WTC11 (cell line): ENCODE measurements around the gene MYCBPAP. TPM values are rescaled to one million over a fixed set of nuclear protein-coding genes. Genes with fewer than 3 reads are reported as not detected.

Experiments
- ATAC-seq: fragments of 200-7000 bp; cut with Tn5 transposase; 2 replicates; pipeline ENCODE4 v1.10.0; 2021; ENCODE audit warnings: mild to moderate bottlenecking, moderate library complexity
- CTCF ChIA-PET: fragments of 300-600 bp; sonication (Branson Sonifier 250); formaldehyde crosslinking; loops from one replicate; lab custom pipeline; 2021; ENCODE audit warnings: antibody characterized with exemption; lab: Charles Lee
- POLR2A ChIA-PET: fragments of 350-600 bp; sonication (Branson Sonifier 250); formaldehyde crosslinking; loops from one replicate; lab custom pipeline; 2021; ENCODE audit warnings: antibody characterized with exemption; lab: Charles Lee
- DNase-seq: peaks from one replicate; pipeline ENCODE4 v3.0.0; 2021; ENCODE audit warnings: low spot score
- H3K27ac Mint-ChIP-seq: 2 replicates; pipeline ENCODE4 v1.8.0; 2021; ENCODE audit warnings: mixed read lengths
- H3K27me3 Mint-ChIP-seq: 2 replicates; pipeline ENCODE4 v1.8.0; 2021; ENCODE audit warnings: low read depth, mild to moderate bottlenecking, moderate library complexity, mixed read lengths
- H3K36me3 Mint-ChIP-seq: 2 replicates; pipeline ENCODE4 v1.8.0; 2021; ENCODE audit warnings: mixed read lengths
- H3K4me1 Mint-ChIP-seq: 2 replicates; pipeline ENCODE4 v1.8.0; 2022; ENCODE audit warnings: mixed read lengths
- H3K4me3 Mint-ChIP-seq: 2 replicates; pipeline ENCODE4 v1.8.0; 2021; ENCODE audit warnings: mild to moderate bottlenecking, moderate library complexity, mixed read lengths
- H3K9me3 Mint-ChIP-seq: 2 replicates; pipeline ENCODE4 v1.8.0; 2021; ENCODE audit warnings: mixed read lengths
- ATF1 ChIP-seq: sonication (generic); formaldehyde crosslinking; IDR thresholded peaks from 2 replicates; pipeline ENCODE4 v1.8.1; 2023; ENCODE audit warnings: mild to moderate bottlenecking, moderate library complexity, missing genetic modification reagents
- ELF4 ChIP-seq: sonication (generic); formaldehyde crosslinking; IDR thresholded peaks from 2 replicates; pipeline ENCODE4 v1.8.1; 2022; ENCODE audit warnings: low read depth, mild to moderate bottlenecking, moderate library complexity, missing genetic modification reagents
- FOXJ3 ChIP-seq: sonication (generic); formaldehyde crosslinking; IDR thresholded peaks from 2 replicates; pipeline ENCODE4 v1.9.0; 2021; ENCODE audit warnings: missing genetic modification reagents, mild to moderate bottlenecking, borderline replicate concordance
- FOXK1 ChIP-seq: sonication (generic); formaldehyde crosslinking; IDR thresholded peaks from 2 replicates; pipeline ENCODE4 v1.8.0; 2022; ENCODE audit warnings: mild to moderate bottlenecking, moderate library complexity, missing genetic modification reagents
- FOXP1 ChIP-seq: sonication (generic); formaldehyde crosslinking; IDR thresholded peaks from 2 replicates; pipeline ENCODE4 v1.8.0; 2022; ENCODE audit warnings: missing genetic modification reagents, mild to moderate bottlenecking, moderate library complexity, borderline replicate concordance
- HMGA2 ChIP-seq: fragments of 250-450 bp; sonication (Bioruptor Pico); IDR thresholded peaks from 2 replicates; pipeline ENCODE4 v1.4.0; 2021; ENCODE audit warnings: mild to moderate bottlenecking, moderate library complexity
- KAT7 ChIP-seq: sonication (generic); formaldehyde crosslinking; IDR thresholded peaks from 2 replicates; pipeline ENCODE4 v1.8.1; 2023; ENCODE audit warnings: missing genetic modification reagents, mild to moderate bottlenecking, borderline replicate concordance
- NR3C1 ChIP-seq: sonication (generic); formaldehyde crosslinking; conservative IDR thresholded peaks from 2 replicates; pipeline ENCODE4 v1.8.1; 2023; ENCODE audit warnings: low read depth, mild to moderate bottlenecking, missing genetic modification reagents
- OVOL2 ChIP-seq: fragments of 250-450 bp; sonication (Bioruptor Pico); IDR thresholded peaks from 2 replicates; pipeline ENCODE4 v1.9.0; 2021; ENCODE audit warnings: mild to moderate bottlenecking, borderline replicate concordance
- TEAD4 ChIP-seq: sonication (generic); formaldehyde crosslinking; IDR thresholded peaks from 2 replicates; pipeline ENCODE4 v1.8.0; 2022; ENCODE audit warnings: mild to moderate bottlenecking, missing genetic modification reagents
- ZNF121 ChIP-seq: sonication (generic); formaldehyde crosslinking; IDR thresholded peaks from 2 replicates; pipeline ENCODE4 v1.8.0; 2023; ENCODE audit warnings: missing genetic modification reagents
- ZNF138 ChIP-seq: sonication (generic); formaldehyde crosslinking; conservative IDR thresholded peaks from 2 replicates; pipeline ENCODE4 v1.8.1; 2022; ENCODE audit warnings: mild to moderate bottlenecking, moderate library complexity, missing genetic modification reagents
- ZNF263 ChIP-seq: sonication (generic); formaldehyde crosslinking; IDR thresholded peaks from 2 replicates; pipeline ENCODE4 v1.8.1; 2022; ENCODE audit warnings: low read depth, mild to moderate bottlenecking, moderate library complexity, missing genetic modification reagents
- ZNF423 ChIP-seq: fragments of 250-450 bp; sonication (Bioruptor Pico); IDR thresholded peaks from 2 replicates; pipeline ENCODE4 v2.1.2; 2022; ENCODE audit warnings: mild to moderate bottlenecking, moderate library complexity
- total RNA-seq: library from RNA; stranded (reverse); gene quantifications from 3 replicates; pipeline ENCODE4 v1.2.3, GENCODE V29; 2021
- TF ChIP-seq, protein P1 (sequence below): sonication (generic); formaldehyde crosslinking; IDR thresholded peaks from 2 replicates; pipeline ENCODE4 v1.8.1; 2023; ENCODE audit warnings: mild to moderate bottlenecking, moderate library complexity, missing genetic modification reagents
- TF ChIP-seq, protein P2 (sequence below): fragments of 250-450 bp; sonication (Bioruptor Pico); IDR thresholded peaks from 2 replicates; pipeline ENCODE4 v1.9.0; 2021; ENCODE audit warnings: mild to moderate bottlenecking
- TF ChIP-seq, protein P3 (sequence below): sonication (generic); formaldehyde crosslinking; IDR thresholded peaks from 2 replicates; pipeline ENCODE4 v1.8.0; 2023; ENCODE audit warnings: missing genetic modification reagents, mild to moderate bottlenecking, borderline replicate concordance
- TF ChIP-seq, protein P4 (sequence below): sonication (generic); formaldehyde crosslinking; IDR thresholded peaks from 2 replicates; pipeline ENCODE4 v1.8.0; 2022; ENCODE audit warnings: mild to moderate bottlenecking, missing genetic modification reagents
- TF ChIP-seq, protein P5 (sequence below): sonication (generic); formaldehyde crosslinking; IDR thresholded peaks from 2 replicates; pipeline ENCODE4 v1.8.1; 2022; ENCODE audit warnings: low read depth, mild to moderate bottlenecking, moderate library complexity, missing genetic modification reagents, borderline replicate concordance
- TF ChIP-seq, protein P6 (sequence below): fragments of 250-450 bp; sonication (Bioruptor Pico); IDR thresholded peaks from 2 replicates; pipeline ENCODE4 v1.9.0; 2021; ENCODE audit warnings: moderate library complexity, mild to moderate bottlenecking, inconsistent platforms, borderline replicate concordance
- TF ChIP-seq, protein P7 (sequence below): sonication (generic); formaldehyde crosslinking; IDR thresholded peaks from 2 replicates; pipeline ENCODE4 v1.8.0; 2022; ENCODE audit warnings: mild to moderate bottlenecking, missing genetic modification reagents
- TF ChIP-seq, protein P8 (sequence below): sonication (generic); formaldehyde crosslinking; IDR thresholded peaks from 2 replicates; pipeline ENCODE4 v1.8.1; 2023; ENCODE audit warnings: mild to moderate bottlenecking, missing genetic modification reagents, borderline replicate concordance

MYCBPAP gene
- total RNA-seq, 1 experiment from 2014 or later: 5.7 TPM

DNA sequence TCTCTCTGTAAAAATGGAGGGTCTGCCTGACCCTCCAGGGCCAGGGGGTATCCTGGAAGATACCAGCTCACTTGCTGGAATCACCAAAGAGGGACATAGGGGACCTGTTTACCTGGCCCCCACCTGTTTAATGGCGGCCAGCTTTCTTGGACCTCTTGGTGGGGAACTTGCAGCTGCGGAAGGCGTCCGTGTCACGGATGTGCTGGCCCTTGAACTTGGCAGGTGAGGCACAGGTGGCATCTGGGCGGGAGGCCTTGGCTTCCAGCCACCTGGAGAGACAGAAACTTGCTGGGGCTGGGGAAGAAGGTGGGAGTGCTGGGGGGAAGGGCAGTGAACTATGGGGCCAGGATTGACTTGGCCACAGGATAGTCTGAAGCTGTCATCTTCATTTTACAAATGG, 43.1 kb upstream of the MYCBPAP start (continued):
- TF ChIP-seq, protein P1, sequence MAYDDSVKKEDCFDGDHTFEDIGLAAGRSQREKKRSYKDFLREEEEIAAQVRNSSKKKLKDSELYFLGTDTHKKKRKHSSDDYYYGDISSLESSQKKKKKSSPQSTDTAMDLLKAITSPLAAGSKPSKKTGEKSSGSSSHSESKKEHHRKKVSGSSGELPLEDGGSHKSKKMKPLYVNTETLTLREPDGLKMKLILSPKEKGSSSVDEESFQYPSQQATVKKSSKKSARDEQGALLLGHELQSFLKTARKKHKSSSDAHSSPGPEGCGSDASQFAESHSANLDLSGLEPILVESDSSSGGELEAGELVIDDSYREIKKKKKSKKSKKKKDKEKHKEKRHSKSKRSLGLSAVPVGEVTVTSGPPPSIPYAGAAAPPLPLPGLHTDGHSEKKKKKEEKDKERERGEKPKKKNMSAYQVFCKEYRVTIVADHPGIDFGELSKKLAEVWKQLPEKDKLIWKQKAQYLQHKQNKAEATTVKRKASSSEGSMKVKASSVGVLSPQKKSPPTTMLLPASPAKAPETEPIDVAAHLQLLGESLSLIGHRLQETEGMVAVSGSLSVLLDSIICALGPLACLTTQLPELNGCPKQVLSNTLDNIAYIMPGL (CRISPR knock-in tag): no peak
- TF ChIP-seq FOXP1 (no peak), KAT7 (CRISPR knock-in tag) (no peak), TEAD4 (CRISPR knock-in tag) (no peak)
- TF ChIP-seq, protein P2, sequence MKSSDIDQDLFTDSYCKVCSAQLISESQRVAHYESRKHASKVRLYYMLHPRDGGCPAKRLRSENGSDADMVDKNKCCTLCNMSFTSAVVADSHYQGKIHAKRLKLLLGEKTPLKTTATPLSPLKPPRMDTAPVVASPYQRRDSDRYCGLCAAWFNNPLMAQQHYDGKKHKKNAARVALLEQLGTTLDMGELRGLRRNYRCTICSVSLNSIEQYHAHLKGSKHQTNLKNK: no peak

DNA sequence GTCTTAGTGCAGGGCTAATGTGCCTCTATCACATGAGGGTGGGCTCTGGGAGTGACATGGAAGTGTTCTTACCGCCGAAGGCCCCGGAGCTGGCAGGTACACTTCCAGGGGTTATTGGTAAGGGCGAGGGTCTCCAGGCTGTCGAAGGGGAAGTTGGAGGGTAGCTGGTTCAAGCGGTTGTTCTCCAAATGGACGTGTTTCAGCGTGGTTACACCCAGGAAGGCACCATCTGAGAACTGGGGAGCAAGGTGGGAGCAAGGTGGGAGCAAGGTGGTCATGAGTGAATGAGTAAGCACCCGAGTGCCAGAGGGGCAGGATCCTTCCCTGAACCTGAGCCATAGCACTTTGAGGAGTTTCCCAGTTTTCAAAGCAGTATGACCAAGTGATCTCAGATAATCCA, 42.6 kb upstream of the MYCBPAP start:
- no peaks in the 10 kb centered on the region for H3K9me3 Mint-ChIP-seq
- peaks cover 19% of the 10 kb centered on the region for H3K4me1 Mint-ChIP-seq
- DNase-seq: no peak
- H3K27ac Mint-ChIP-seq: no peak overlapping the region
- no peak for ATAC-seq
- peaks cover 27% of the 10 kb centered on the region for H3K27me3 Mint-ChIP-seq
- POLR2A ChIA-PET: no interaction called here
- CTCF ChIA-PET: no interaction called here
- H3K36me3 Mint-ChIP-seq: no peaks in the 10 kb centered on the region
- H3K4me3 Mint-ChIP-seq: no peak overlapping the region
- TF ChIP-seq ZNF121 (CRISPR knock-in tag) (no peak), ATF1 (CRISPR knock-in tag) (no peak), HMGA2 (CRISPR knock-in tag) (no peak), FOXJ3 (CRISPR knock-in tag) (no peak), FOXK1 (CRISPR knock-in tag) (no peak), OVOL2 (CRISPR knock-in tag) (no peak), ZNF423 (no peak), ZNF138 (no peak), ELF4 (no peak), NR3C1 (no peak), ZNF263 (no peak)
- TF ChIP-seq, protein P3, sequence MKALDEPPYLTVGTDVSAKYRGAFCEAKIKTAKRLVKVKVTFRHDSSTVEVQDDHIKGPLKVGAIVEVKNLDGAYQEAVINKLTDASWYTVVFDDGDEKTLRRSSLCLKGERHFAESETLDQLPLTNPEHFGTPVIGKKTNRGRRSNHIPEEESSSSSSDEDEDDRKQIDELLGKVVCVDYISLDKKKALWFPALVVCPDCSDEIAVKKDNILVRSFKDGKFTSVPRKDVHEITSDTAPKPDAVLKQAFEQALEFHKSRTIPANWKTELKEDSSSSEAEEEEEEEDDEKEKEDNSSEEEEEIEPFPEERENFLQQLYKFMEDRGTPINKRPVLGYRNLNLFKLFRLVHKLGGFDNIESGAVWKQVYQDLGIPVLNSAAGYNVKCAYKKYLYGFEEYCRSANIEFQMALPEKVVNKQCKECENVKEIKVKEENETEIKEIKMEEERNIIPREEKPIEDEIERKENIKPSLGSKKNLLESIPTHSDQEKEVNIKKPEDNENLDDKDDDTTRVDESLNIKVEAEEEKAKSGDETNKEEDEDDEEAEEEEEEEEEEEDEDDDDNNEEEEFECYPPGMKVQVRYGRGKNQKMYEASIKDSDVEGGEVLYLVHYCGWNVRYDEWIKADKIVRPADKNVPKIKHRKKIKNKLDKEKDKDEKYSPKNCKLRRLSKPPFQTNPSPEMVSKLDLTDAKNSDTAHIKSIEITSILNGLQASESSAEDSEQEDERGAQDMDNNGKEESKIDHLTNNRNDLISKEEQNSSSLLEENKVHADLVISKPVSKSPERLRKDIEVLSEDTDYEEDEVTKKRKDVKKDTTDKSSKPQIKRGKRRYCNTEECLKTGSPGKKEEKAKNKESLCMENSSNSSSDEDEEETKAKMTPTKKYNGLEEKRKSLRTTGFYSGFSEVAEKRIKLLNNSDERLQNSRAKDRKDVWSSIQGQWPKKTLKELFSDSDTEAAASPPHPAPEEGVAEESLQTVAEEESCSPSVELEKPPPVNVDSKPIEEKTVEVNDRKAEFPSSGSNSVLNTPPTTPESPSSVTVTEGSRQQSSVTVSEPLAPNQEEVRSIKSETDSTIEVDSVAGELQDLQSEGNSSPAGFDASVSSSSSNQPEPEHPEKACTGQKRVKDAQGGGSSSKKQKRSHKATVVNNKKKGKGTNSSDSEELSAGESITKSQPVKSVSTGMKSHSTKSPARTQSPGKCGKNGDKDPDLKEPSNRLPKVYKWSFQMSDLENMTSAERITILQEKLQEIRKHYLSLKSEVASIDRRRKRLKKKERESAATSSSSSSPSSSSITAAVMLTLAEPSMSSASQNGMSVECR (CRISPR knock-in tag): no peak
- TF ChIP-seq, protein P4, sequence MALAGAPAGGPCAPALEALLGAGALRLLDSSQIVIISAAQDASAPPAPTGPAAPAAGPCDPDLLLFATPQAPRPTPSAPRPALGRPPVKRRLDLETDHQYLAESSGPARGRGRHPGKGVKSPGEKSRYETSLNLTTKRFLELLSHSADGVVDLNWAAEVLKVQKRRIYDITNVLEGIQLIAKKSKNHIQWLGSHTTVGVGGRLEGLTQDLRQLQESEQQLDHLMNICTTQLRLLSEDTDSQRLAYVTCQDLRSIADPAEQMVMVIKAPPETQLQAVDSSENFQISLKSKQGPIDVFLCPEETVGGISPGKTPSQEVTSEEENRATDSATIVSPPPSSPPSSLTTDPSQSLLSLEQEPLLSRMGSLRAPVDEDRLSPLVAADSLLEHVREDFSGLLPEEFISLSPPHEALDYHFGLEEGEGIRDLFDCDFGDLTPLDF (CRISPR knock-in tag): no peak
- TF ChIP-seq, protein P5, sequence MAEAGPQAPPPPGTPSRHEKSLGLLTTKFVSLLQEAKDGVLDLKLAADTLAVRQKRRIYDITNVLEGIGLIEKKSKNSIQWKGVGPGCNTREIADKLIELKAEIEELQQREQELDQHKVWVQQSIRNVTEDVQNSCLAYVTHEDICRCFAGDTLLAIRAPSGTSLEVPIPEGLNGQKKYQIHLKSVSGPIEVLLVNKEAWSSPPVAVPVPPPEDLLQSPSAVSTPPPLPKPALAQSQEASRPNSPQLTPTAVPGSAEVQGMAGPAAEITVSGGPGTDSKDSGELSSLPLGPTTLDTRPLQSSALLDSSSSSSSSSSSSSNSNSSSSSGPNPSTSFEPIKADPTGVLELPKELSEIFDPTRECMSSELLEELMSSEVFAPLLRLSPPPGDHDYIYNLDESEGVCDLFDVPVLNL (CRISPR knock-in tag): no peak
- TF ChIP-seq, protein P6, sequence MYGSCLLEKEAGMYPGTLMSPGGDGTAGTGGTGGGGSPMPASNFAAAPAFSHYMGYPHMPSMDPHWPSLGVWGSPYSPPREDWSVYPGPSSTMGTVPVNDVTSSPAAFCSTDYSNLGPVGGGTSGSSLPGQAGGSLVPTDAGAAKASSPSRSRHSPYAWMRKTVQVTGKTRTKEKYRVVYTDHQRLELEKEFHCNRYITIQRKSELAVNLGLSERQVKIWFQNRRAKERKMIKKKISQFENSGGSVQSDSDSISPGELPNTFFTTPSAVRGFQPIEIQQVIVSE (CRISPR knock-in tag): no peak
- TF ChIP-seq, protein P7, sequence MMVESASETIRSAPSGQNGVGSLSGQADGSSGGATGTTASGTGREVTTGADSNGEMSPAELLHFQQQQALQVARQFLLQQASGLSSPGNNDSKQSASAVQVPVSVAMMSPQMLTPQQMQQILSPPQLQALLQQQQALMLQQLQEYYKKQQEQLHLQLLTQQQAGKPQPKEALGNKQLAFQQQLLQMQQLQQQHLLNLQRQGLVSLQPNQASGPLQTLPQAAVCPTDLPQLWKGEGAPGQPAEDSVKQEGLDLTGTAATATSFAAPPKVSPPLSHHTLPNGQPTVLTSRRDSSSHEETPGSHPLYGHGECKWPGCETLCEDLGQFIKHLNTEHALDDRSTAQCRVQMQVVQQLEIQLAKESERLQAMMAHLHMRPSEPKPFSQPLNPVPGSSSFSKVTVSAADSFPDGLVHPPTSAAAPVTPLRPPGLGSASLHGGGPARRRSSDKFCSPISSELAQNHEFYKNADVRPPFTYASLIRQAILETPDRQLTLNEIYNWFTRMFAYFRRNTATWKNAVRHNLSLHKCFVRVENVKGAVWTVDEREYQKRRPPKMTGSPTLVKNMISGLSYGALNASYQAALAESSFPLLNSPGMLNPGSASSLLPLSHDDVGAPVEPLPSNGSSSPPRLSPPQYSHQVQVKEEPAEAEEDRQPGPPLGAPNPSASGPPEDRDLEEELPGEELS (CRISPR knock-in tag): no peak
- TF ChIP-seq, protein P8, sequence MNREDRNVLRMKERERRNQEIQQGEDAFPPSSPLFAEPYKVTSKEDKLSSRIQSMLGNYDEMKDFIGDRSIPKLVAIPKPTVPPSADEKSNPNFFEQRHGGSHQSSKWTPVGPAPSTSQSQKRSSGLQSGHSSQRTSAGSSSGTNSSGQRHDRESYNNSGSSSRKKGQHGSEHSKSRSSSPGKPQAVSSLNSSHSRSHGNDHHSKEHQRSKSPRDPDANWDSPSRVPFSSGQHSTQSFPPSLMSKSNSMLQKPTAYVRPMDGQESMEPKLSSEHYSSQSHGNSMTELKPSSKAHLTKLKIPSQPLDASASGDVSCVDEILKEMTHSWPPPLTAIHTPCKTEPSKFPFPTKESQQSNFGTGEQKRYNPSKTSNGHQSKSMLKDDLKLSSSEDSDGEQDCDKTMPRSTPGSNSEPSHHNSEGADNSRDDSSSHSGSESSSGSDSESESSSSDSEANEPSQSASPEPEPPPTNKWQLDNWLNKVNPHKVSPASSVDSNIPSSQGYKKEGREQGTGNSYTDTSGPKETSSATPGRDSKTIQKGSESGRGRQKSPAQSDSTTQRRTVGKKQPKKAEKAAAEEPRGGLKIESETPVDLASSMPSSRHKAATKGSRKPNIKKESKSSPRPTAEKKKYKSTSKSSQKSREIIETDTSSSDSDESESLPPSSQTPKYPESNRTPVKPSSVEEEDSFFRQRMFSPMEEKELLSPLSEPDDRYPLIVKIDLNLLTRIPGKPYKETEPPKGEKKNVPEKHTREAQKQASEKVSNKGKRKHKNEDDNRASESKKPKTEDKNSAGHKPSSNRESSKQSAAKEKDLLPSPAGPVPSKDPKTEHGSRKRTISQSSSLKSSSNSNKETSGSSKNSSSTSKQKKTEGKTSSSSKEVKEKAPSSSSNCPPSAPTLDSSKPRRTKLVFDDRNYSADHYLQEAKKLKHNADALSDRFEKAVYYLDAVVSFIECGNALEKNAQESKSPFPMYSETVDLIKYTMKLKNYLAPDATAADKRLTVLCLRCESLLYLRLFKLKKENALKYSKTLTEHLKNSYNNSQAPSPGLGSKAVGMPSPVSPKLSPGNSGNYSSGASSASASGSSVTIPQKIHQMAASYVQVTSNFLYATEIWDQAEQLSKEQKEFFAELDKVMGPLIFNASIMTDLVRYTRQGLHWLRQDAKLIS (CRISPR knock-in tag): no peak
